ENCODE measurements around the gene ATG14. TPM values are rescaled to one million over a fixed set of nuclear protein-coding genes. Genes with fewer than 3 reads are reported as not detected.

Gene ATG14
- total RNA-seq, 2 donors from 2014 or later: 11.0 to 12.9 TPM

DNA sequence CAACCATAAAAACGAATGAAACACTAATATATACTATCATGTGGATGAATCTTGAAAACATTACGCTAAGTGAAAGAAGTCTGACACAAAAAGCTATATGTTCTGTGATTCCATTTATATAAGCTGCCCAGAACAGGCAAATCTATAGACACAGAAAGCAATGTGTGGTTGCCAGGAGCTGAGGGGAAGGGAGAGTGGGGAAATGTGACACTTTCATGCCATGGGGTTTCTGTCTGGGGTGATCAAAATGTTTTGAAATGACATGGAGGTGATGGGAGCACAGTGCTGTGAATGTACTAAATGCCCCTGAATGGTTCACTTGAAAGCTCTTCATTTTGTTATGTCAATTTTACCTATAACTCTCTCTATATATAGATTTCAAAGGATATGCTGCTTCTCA, 30.1 kb downstream of the ATG14 start:
- Histone ChIP-seq H3K9me3 (ENCODE audit: control insufficient read depth, low read length) (no peaks in the 10 kb centered on the region), H3K36me3 (ENCODE audit: control insufficient read depth, insufficient read depth, low read length) (peaks cover 58% of the 10 kb centered on the region), H3K27me3 (ENCODE audit: control insufficient read depth, insufficient read depth, low read length, poor library complexity, severe bottlenecking) (no peaks in the 10 kb centered on the region), H3K4me3 (ENCODE audit: low read length) (no peak overlapping the region), H3K9ac (ENCODE audit: extremely low read depth, low read length, poor library complexity, severe bottlenecking) (no peak overlapping the region), H3K27ac (ENCODE audit: low read depth, low read length) (no peak overlapping the region), H3K4me1 (ENCODE audit: control insufficient read depth, insufficient read depth, low read length) (no peaks in the 10 kb centered on the region)
- H3K9me3 Mint-ChIP-seq: no peaks in the 10 kb centered on the region
- DNase-seq: no peak
- H3K27me3 Mint-ChIP-seq (ENCODE audit: insufficient read depth): no peaks in the 10 kb centered on the region
- no peak overlapping the region for H3K27ac Mint-ChIP-seq
- H3K36me3 Mint-ChIP-seq (ENCODE audit: low read depth): peaks cover 53% of the 10 kb centered on the region
- TF ChIP-seq, protein P1, sequence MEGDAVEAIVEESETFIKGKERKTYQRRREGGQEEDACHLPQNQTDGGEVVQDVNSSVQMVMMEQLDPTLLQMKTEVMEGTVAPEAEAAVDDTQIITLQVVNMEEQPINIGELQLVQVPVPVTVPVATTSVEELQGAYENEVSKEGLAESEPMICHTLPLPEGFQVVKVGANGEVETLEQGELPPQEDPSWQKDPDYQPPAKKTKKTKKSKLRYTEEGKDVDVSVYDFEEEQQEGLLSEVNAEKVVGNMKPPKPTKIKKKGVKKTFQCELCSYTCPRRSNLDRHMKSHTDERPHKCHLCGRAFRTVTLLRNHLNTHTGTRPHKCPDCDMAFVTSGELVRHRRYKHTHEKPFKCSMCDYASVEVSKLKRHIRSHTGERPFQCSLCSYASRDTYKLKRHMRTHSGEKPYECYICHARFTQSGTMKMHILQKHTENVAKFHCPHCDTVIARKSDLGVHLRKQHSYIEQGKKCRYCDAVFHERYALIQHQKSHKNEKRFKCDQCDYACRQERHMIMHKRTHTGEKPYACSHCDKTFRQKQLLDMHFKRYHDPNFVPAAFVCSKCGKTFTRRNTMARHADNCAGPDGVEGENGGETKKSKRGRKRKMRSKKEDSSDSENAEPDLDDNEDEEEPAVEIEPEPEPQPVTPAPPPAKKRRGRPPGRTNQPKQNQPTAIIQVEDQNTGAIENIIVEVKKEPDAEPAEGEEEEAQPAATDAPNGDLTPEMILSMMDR (conservative IDR thresholded peaks at IDR 0.05): no peak
- H3K4me1 Mint-ChIP-seq: peaks cover 17% of the 10 kb centered on the region
- 100% methylated on average over 1 of the region's 2 CpGs for whole genome bisulfite sequencing, 2 experiments (ENCODE audit: insufficient coverage in 1 of 2, insufficient read length in 1 of 2)
- H3K4me3 Mint-ChIP-seq: no peak overlapping the region

DNA sequence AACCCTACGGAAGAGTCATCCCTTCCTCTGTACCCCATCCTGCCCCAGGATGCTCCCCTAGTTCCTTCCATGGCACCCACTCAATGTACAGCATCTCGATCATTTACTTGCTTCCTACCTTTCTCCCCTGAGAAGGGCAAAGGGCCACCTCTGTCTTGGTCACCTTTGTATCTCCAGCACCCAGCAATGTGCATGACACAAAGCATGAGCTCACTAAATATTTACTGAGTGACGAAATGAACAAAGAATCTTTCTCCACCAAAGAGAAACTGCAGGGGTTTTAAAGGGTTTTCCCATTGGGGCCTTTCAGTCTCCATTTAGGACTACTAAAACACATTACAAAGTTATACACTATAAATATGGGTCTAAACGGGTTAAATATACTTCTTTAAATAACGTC, 30.6 kb downstream of the ATG14 start:
- Histone ChIP-seq H3K27me3 (ENCODE audit: control insufficient read depth, insufficient read depth, low read length, poor library complexity, severe bottlenecking) (no peaks in the 10 kb centered on the region), H3K27ac (ENCODE audit: low read depth, low read length) (no peak overlapping the region), H3K4me3 (ENCODE audit: low read length) (no peak overlapping the region), H3K36me3 (ENCODE audit: control insufficient read depth, insufficient read depth, low read length) (peaks cover 58% of the 10 kb centered on the region), H3K4me1 (ENCODE audit: control insufficient read depth, insufficient read depth, low read length) (no peaks in the 10 kb centered on the region), H3K9me3 (ENCODE audit: control insufficient read depth, low read length) (no peaks in the 10 kb centered on the region), H3K9ac (ENCODE audit: extremely low read depth, low read length, poor library complexity, severe bottlenecking) (no peak overlapping the region)
- no peaks in the 10 kb centered on the region for H3K9me3 Mint-ChIP-seq
- H3K4me3 Mint-ChIP-seq: no peak overlapping the region
- WGBS, 2 experiments (ENCODE audit: insufficient coverage in 1 of 2, insufficient read length in 1 of 2): 90 to 100% methylated on average over 3 to 5 of the region's 5 CpGs
- TF ChIP-seq, protein P1 (conservative IDR thresholded peaks at IDR 0.05): no peak
- no peak for DNase-seq
- no peaks in the 10 kb centered on the region for H3K27me3 Mint-ChIP-seq (ENCODE audit: insufficient read depth)
- no peak overlapping the region for H3K27ac Mint-ChIP-seq
- H3K36me3 Mint-ChIP-seq (ENCODE audit: low read depth): peaks cover 58% of the 10 kb centered on the region
- H3K4me1 Mint-ChIP-seq: peaks cover 13% of the 10 kb centered on the region

DNA sequence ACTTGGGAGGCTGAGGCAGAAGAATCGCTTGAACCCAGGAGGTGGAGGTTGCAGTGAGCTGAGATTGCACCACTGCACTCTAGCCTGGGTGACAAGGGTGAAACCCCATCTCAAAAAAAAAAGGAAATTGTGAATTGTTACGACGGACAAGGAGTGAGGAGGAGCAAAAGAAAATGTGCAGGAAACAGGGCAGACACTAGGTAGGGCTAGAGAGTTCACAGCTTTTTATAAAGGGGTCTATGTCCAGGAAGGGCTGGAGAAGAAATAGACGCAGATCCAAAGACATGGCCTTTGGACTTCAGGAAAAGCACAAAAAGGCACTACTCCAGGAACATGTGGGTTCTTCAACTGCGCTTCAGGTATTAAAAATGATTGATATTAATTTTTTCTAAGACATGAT, 34.4 kb downstream of the ATG14 start:
- Mint-ChIP-seq H3K27me3 (ENCODE audit: insufficient read depth) (no peaks in the 10 kb centered on the region), H3K9me3 (no peaks in the 10 kb centered on the region), H3K4me1 (peaks cover 9% of the 10 kb centered on the region), H3K4me3 (no peak overlapping the region), H3K36me3 (ENCODE audit: low read depth) (peaks cover 65% of the 10 kb centered on the region), H3K27ac (no peak overlapping the region)
- 87 to 95% methylated on average over 4 to 5 of the region's 5 CpGs for WGBS, 2 experiments (ENCODE audit: insufficient coverage in 1 of 2, insufficient read length in 1 of 2)
- H3K4me3 ChIP-seq (ENCODE audit: low read length): no peak overlapping the region
- H3K27ac ChIP-seq (ENCODE audit: low read depth, low read length): no peak overlapping the region
- H3K36me3 ChIP-seq (ENCODE audit: control insufficient read depth, insufficient read depth, low read length): peaks cover 53% of the 10 kb centered on the region
- no peaks in the 10 kb centered on the region for H3K9me3 ChIP-seq (ENCODE audit: control insufficient read depth, low read length)
- TF ChIP-seq, protein P1 (conservative IDR thresholded peaks at IDR 0.05): peak; percentile 53
- no peak for DNase-seq
- H3K9ac ChIP-seq (ENCODE audit: extremely low read depth, low read length, poor library complexity, severe bottlenecking): no peak overlapping the region
- H3K4me1 ChIP-seq (ENCODE audit: control insufficient read depth, insufficient read depth, low read length): no peaks in the 10 kb centered on the region
- H3K27me3 ChIP-seq (ENCODE audit: control insufficient read depth, insufficient read depth, low read length, poor library complexity, severe bottlenecking): no peaks in the 10 kb centered on the region
